HepG2 (cell line): ENCODE measurements around the gene OVCA2. TPM values are rescaled to one million over a fixed set of nuclear protein-coding genes. Genes with fewer than 3 reads are reported as not detected.

Experiments used
- ATAC-seq: fragments of 200-7000 bp; cut with Tn5 transposase; 3 replicates; pipeline ENCODE4 v1.9.1; 2020; ENCODE audit warnings: mild to moderate bottlenecking, moderate library complexity
- BruUV-seq: library from RNA; stranded (reverse); fragments of 400-500 nt; replicated peaks from 2 replicates; lab custom pipeline; 2021; lab: Mats Ljungman, UMichigan
- CTCF ChIA-PET: fragments of 300-600 bp; formaldehyde crosslinking; extraction: SDS; loops from one replicate; lab custom pipeline; 2021; ENCODE audit warnings: low total read pairs, inconsistent platforms, low intra/inter-chr PET ratio; lab: Yijun Ruan, JAX
- POLR2A ChIA-PET: fragments of 350-600 bp; sonication (Branson Sonifier 250); formaldehyde crosslinking; loops from one replicate; lab custom pipeline; 2020; ENCODE audit warnings: antibody characterized with exemption, inconsistent platforms; lab: Yijun Ruan, JAX
- DNase-seq: peaks from one replicate; pipeline ENCODE4 v3.0.0-alpha.2; 2015; ENCODE audit warnings: low spot score
- FAIRE-seq: peaks from 3 replicates; lab custom pipeline; 2011; peaks lifted over from hg19 to GRCh38; lab: Jason Lieb, UNC
- H2AFZ ChIP-seq: one replicate; pipeline ENCODE4 v1.6.1; 2011; ENCODE audit warnings: low read length, inconsistent platforms
- H3K27ac ChIP-seq: fragments of 300-600 bp; 3 replicates; pipeline ENCODE4 v1.8.0; 2011; ENCODE audit warnings: mixed run types, mild to moderate bottlenecking, mixed read lengths, low read length, inconsistent platforms; ENCODE audit not compliant: insufficient read depth; ENCODE audit errors: extremely low read length
- H3K27me3 ChIP-seq, 2 experiments: fragments of 200-600 bp in 1 of 2; 2 replicates in 1 of 2; 3 replicates in 1 of 2; pipeline versions ENCODE4 v1.6.0 to v1.8.0; 2011; ENCODE audit warnings: low read length in 2 of 2, mild to moderate bottlenecking in 2 of 2, moderate library complexity in 2 of 2, inconsistent platforms in 1 of 2; ENCODE audit not compliant: insufficient read depth in 2 of 2, control insufficient read depth in 1 of 2
- H3K36me3 ChIP-seq, 2 experiments: fragments of 200-600 bp in 1 of 2; replicated peaks in 1 of 2; 2 replicates in 1 of 2; 3 replicates in 1 of 2; pipeline versions ENCODE4 v1.5.1 to v1.8.0; 2011; ENCODE audit warnings: low read length in 2 of 2, inconsistent platforms in 1 of 2; ENCODE audit not compliant: insufficient read depth in 2 of 2, control insufficient read depth in 1 of 2
- H3K4me1 ChIP-seq: 2 replicates; pipeline ENCODE4 v1.5.1; 2012; ENCODE audit warnings: low read length, inconsistent platforms; ENCODE audit not compliant: insufficient read depth
- H3K4me2 ChIP-seq: 2 replicates; pipeline ENCODE4 v1.6.0; 2011; ENCODE audit warnings: low read depth, low read length, inconsistent platforms
- H3K4me3 ChIP-seq, 3 experiments: fragments of 200-600 bp in 1 of 3; sonication (generic), shearing (Covaris generic) in 1 of 3; replicated peaks in 1 of 3; 2 replicates each; pipeline ENCODE4 v1.5.1; 2011 to 2016; ENCODE audit warnings: low read length in 3 of 3, inconsistent platforms in 2 of 3, low read depth in 2 of 3, mild to moderate bottlenecking in 2 of 3, control low read depth in 1 of 3, mixed read lengths in 1 of 3; ENCODE audit not compliant: insufficient read depth in 1 of 3
- H3K79me2 ChIP-seq: one replicate; pipeline ENCODE4 v1.6.1; 2011; ENCODE audit warnings: low read length, inconsistent platforms; ENCODE audit not compliant: insufficient read depth
- H3K9ac ChIP-seq: 2 replicates; pipeline ENCODE4 v1.6.0; 2011; ENCODE audit warnings: mild to moderate bottlenecking, low read depth, low read length, inconsistent platforms; ENCODE audit not compliant: insufficient read depth
- H3K9me3 ChIP-seq: 2 replicates; pipeline ENCODE4 v1.5.1; 2012; ENCODE audit warnings: mild to moderate bottlenecking, low read length
- H4K20me1 ChIP-seq: 2 replicates; pipeline ENCODE4 v1.6.0; 2011; ENCODE audit warnings: inconsistent platforms, mild to moderate bottlenecking, low read length, moderate library complexity; ENCODE audit not compliant: insufficient read depth
- CCDC6 ChIP-seq: sonication (generic); formaldehyde crosslinking; IDR thresholded peaks from 2 replicates; pipeline ENCODE4 v1.8.1; 2022; ENCODE audit warnings: mild to moderate bottlenecking, missing genetic modification reagents, moderate library complexity
- FOXC1 ChIP-seq: sonication (generic); formaldehyde crosslinking; IDR thresholded peaks from 2 replicates; pipeline ENCODE4 v1.8.0; 2022; ENCODE audit warnings: mild to moderate bottlenecking, missing genetic modification reagents, borderline replicate concordance
- HNRNPH1 ChIP-seq: fragments of 200-400 bp; formaldehyde crosslinking; optimal IDR thresholded peaks from 2 replicates; pipeline ENCODE3; 2017; ENCODE audit warnings: mild to moderate bottlenecking, low read depth, low read length
- MEIS1 ChIP-seq: sonication (generic); formaldehyde crosslinking; IDR thresholded peaks from 2 replicates; pipeline ENCODE4 v1.9.0; 2021; ENCODE audit warnings: mild to moderate bottlenecking, missing genetic modification reagents, moderate library complexity, borderline replicate concordance
- PHF20 ChIP-seq: sonication (generic); formaldehyde crosslinking; IDR thresholded peaks from 2 replicates; pipeline ENCODE4 v1.5.0; 2020; ENCODE audit warnings: mild to moderate bottlenecking, missing genetic modification reagents
- SALL2 ChIP-seq: sonication (generic); formaldehyde crosslinking; IDR thresholded peaks from 2 replicates; pipeline ENCODE4 v1.8.1; 2023; ENCODE audit warnings: mild to moderate bottlenecking, missing genetic modification reagents, inconsistent platforms
- SNAPC2 ChIP-seq: sonication (generic); formaldehyde crosslinking; IDR thresholded peaks from 2 replicates; pipeline ENCODE4 v1.8.1; 2022; ENCODE audit warnings: mild to moderate bottlenecking, missing genetic modification reagents
- XBP1 ChIP-seq: sonication (generic); formaldehyde crosslinking; IDR thresholded peaks from 2 replicates; pipeline ENCODE4 v1.5.0; 2020; ENCODE audit warnings: missing genetic modification reagents
- ZNF331 ChIP-seq: sonication (generic); formaldehyde crosslinking; IDR thresholded peaks from 2 replicates; pipeline ENCODE4 v1.4.0; 2020; ENCODE audit warnings: missing genetic modification reagents
- ZNF382 ChIP-seq: sonication (generic); formaldehyde crosslinking; IDR thresholded peaks from 2 replicates; pipeline ENCODE4 v1.5.0; 2020; ENCODE audit warnings: missing genetic modification reagents, mild to moderate bottlenecking, borderline replicate concordance
- ZNF629 ChIP-seq: sonication (generic); formaldehyde crosslinking; conservative IDR thresholded peaks from 2 replicates; pipeline ENCODE4 v1.5.0; 2020; ENCODE audit warnings: missing genetic modification reagents
- ZNF879 ChIP-seq: sonication (generic); formaldehyde crosslinking; IDR thresholded peaks from 2 replicates; pipeline ENCODE4 v1.8.1; 2023; ENCODE audit warnings: missing genetic modification reagents
- ZSCAN31 ChIP-seq: sonication (generic); formaldehyde crosslinking; IDR thresholded peaks from 2 replicates; pipeline ENCODE4 v1.5.0; 2020; ENCODE audit warnings: low read depth, mild to moderate bottlenecking, missing genetic modification reagents
- ZSCAN9 ChIP-seq: IDR thresholded peaks from 2 replicates; pipeline ENCODE4 v1.6.1; 2016; ENCODE audit warnings: borderline replicate concordance
- WGBS: methylation state at CpG from one replicate; pipeline ENCODE4 v1.1.6; 2017; ENCODE audit warnings: low lambda C conversion rate; 5-methylcytosine and 5-hydroxymethylcytosine counted together
- in situ Hi-C: cut with HindIII; loops from 2 replicates; pipeline ENCODE4 v1.10.0; 2017; ENCODE audit warnings: low pct_unique_long_range_greater_than_20kb; ENCODE audit not compliant: extremely low pct_ligation_motif_present
- intact Hi-C: fragments of 100-400 bp; cut with micrococcal nuclease; formaldehyde crosslinking; loops from one replicate; pipeline ENCODE4 v1.10.0; 2022; ENCODE audit not compliant: unreplicated experiment
- polyA plus RNA-seq, 8 experiments: library from polyadenylated mRNA; depleted of rRNA in 3 of 8; stranded (reverse) in 7 of 8; unstranded in 1 of 8; fragments of >200 nt; fragmentation: Illumina TruSeq in 4 of 8; extraction: Trizol in 4 of 8; gene quantifications; 2 replicates each; pipeline versions ENCODE4 v1.2.1 to v1.2.3, GENCODE V29; 2011 to 2016; ENCODE audit warnings: low read depth in 4 of 8, missing spikeins in 1 of 8, mixed read lengths in 1 of 8; ENCODE audit not compliant: insufficient read depth in 1 of 8
- total RNA-seq, 5 experiments: library from RNA; depleted of rRNA; stranded (reverse); fragments of >200 nt; fragmentation: Illumina TruSeq; extraction: Trizol; gene quantifications; 2 replicates each; pipeline ENCODE4 v1.2.3, GENCODE V29; 2016; ENCODE audit warnings: low read depth in 1 of 5
- TF ChIP-seq, protein P1 (sequence below): sonication (generic); formaldehyde crosslinking; IDR thresholded peaks from 2 replicates; pipeline ENCODE4 v1.4.0; 2020; ENCODE audit warnings: mild to moderate bottlenecking, missing genetic modification reagents

The OVCA2 gene
- total and polyA plus RNA-seq, 2 of the 13 experiments (the other 11 are each of a cell fraction or from before 2014, with no cell fraction given), result 23.7 to 28.2 TPM

DNA sequence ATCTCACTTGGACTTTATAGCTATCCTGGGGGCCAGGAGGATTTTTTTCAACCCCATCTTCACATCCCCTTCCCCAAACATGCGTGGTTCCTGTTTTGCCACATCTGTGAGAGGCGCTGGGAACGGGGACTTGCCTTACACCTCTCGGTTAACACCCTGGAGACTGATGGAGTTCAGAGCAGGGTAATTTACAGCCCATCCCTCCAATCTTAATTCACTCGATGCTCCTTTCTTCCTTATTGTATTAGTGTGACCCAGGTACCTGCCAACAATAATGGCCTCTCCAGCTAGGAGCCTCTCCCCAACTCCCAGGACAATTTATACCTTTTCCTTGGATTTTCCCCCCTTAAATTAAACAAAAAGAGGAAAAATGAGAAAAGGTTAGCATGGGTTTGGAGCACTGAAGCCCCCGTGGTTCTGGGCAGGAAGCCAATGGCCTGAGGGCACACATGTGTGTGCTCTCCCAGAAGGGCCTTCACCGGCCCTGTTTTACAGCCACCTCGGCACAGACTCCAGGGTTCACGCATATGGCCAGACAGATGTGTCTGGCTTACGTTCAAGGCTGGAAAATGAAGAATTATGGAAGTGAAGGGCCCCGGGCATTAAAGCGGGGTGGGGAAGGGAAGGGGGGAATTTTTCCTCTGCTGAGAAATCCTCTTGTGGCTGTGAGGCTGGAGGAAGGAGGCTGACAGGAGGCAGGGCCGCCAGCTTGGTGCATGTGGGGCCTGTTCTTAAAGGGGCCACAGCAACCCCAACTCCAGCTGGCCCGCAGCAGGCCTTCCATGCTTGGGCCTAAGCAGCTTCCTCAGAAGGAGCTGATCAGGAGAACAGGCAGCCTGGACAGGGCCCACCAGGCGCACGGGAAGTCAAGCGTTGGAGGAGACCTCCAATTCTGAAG is 34.5 kb downstream of the OVCA2 start:
- Histone ChIP-seq H3K36me3 (peaks cover 16 to 41% of the 10 kb centered on the region in 2 experiments; a peak in 4 of 5 replicates), H3K4me3 (no peak overlapping the region), H3K79me2 (no peaks in the 10 kb centered on the region), H3K27me3 (no peaks in the 10 kb centered on the region), H3K9ac (no peak overlapping the region), H4K20me1 (no peaks in the 10 kb centered on the region), H3K4me1 (no peaks in the 10 kb centered on the region), H3K27ac (no peak overlapping the region), H3K4me2 (no peak overlapping the region), H3K9me3 (no peaks in the 10 kb centered on the region), H2AFZ (no peak overlapping the region)
- ChIA-PET POLR2A (no interaction called here), CTCF (no interaction called here)
- intact Hi-C loops (no loop called here), in situ Hi-C loops (no loop called here)
- BruUV-seq, result no TSS peak
- TF ChIP-seq ZNF879 (CRISPR knock-in tag) (no peak), CCDC6 (CRISPR knock-in tag) (no peak), FOXC1 (CRISPR knock-in tag) (no peak), ZNF629 (CRISPR knock-in tag) (no peak), ZSCAN9 (no peak), ZSCAN31 (CRISPR knock-in tag) (no peak), SALL2 (CRISPR knock-in tag) (no peak), HNRNPH1 (no peak), SNAPC2 (CRISPR knock-in tag) (no peak), MEIS1 (CRISPR knock-in tag) (no peak), PHF20 (no peak), ZNF331 (CRISPR knock-in tag) (no peak), XBP1 (CRISPR knock-in tag) (no peak), ZNF382 (CRISPR knock-in tag) (no peak)
- TF ChIP-seq, protein P1, sequence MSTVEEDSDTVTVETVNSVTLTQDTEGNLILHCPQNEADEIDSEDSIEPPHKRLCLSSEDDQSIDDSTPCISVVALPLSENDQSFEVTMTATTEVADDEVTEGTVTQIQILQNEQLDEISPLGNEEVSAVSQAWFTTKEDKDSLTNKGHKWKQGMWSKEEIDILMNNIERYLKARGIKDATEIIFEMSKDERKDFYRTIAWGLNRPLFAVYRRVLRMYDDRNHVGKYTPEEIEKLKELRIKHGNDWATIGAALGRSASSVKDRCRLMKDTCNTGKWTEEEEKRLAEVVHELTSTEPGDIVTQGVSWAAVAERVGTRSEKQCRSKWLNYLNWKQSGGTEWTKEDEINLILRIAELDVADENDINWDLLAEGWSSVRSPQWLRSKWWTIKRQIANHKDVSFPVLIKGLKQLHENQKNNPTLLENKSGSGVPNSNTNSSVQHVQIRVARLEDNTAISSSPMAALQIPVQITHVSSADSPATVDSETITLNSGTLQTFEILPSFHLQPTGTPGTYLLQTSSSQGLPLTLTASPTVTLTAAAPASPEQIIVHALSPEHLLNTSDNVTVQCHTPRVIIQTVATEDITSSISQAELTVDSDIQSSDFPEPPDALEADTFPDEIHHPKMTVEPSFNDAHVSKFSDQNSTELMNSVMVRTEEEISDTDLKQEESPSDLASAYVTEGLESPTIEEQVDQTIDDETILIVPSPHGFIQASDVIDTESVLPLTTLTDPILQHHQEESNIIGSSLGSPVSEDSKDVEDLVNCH (CRISPR knock-in tag), result no peak
- WGBS, result 98% methylated on average over 16 of the region's 17 CpGs
- no peak for ATAC-seq
- FAIRE-seq, result no peak
- no peak for DNase-seq
